Measurements from ENCODE around the gene SAMD10.
"Not testable (repeated sequence)": the region's sequence is repeated elsewhere in the genome, so short reads cannot be mapped to it uniquely, and the experiment has no call there.

The SAMD10 gene

GRCh38 chr20:63937596-63937995 is 41.8 kb downstream of the SAMD10 start:
- Mint-ChIP-seq H3K4me1 (ENCODE audit: low read depth) (peaks cover 10% of the 10 kb centered on the region), H3K4me3 (no peak overlapping the region), H3K36me3 (ENCODE audit: low read depth) (peaks cover 16% of the 10 kb centered on the region), H3K27me3 (ENCODE audit: low read depth) (no peaks in the 10 kb centered on the region), H3K27ac (no peak overlapping the region), H3K9me3 (no peaks in the 10 kb centered on the region)

GRCh38 chr20:63935447-63935846 is 44.0 kb downstream of the SAMD10 start:
- peaks cover 2% of the 10 kb centered on the region for H3K4me1 Mint-ChIP-seq (ENCODE audit: low read depth)
- no peak overlapping the region for H3K4me3 Mint-ChIP-seq
- H3K36me3 Mint-ChIP-seq (ENCODE audit: low read depth), result peaks cover 20% of the 10 kb centered on the region
- no peak overlapping the region for H3K27ac Mint-ChIP-seq
- H3K9me3 Mint-ChIP-seq, result no peaks in the 10 kb centered on the region
- no peaks in the 10 kb centered on the region for H3K27me3 Mint-ChIP-seq (ENCODE audit: low read depth)

GRCh38 chr20:63934271-63935068 is 45.0 kb downstream of the SAMD10 start:
- no peak overlapping the region for H3K4me3 Mint-ChIP-seq
- H3K4me1 Mint-ChIP-seq (ENCODE audit: low read depth), result peaks cover 2% of the 10 kb centered on the region
- H3K27ac Mint-ChIP-seq, result no peak overlapping the region
- H3K9me3 Mint-ChIP-seq, result no peaks in the 10 kb centered on the region
- H3K36me3 Mint-ChIP-seq (ENCODE audit: low read depth), result peaks cover 23% of the 10 kb centered on the region
- H3K27me3 Mint-ChIP-seq (ENCODE audit: low read depth), result no peaks in the 10 kb centered on the region

GRCh38 chr20:63933646-63934045 is 45.8 kb downstream of the SAMD10 start:
- Mint-ChIP-seq H3K4me3 (no peak overlapping the region), H3K9me3 (no peaks in the 10 kb centered on the region), H3K36me3 (ENCODE audit: low read depth) (peaks cover 29% of the 10 kb centered on the region), H3K27me3 (ENCODE audit: low read depth) (no peaks in the 10 kb centered on the region), H3K4me1 (ENCODE audit: low read depth) (peaks cover 2% of the 10 kb centered on the region), H3K27ac (no peak overlapping the region)

GRCh38 chr20:63932606-63933160 is 46.8 kb downstream of the SAMD10 start:
- Mint-ChIP-seq H3K4me3 (no peak overlapping the region), H3K36me3 (ENCODE audit: low read depth) (peaks cover 38% of the 10 kb centered on the region), H3K27ac (no peak overlapping the region), H3K4me1 (ENCODE audit: low read depth) (peaks cover 2% of the 10 kb centered on the region), H3K9me3 (no peaks in the 10 kb centered on the region), H3K27me3 (ENCODE audit: low read depth) (no peaks in the 10 kb centered on the region)

GRCh38 chr20:63931735-63932134 is 47.7 kb downstream of the SAMD10 start:
- H3K27me3 Mint-ChIP-seq (ENCODE audit: low read depth), result no peaks in the 10 kb centered on the region
- H3K27ac Mint-ChIP-seq, result no peak overlapping the region

GRCh38 chr20:63930971-63931553 is 48.4 kb downstream of the SAMD10 start:
- Mint-ChIP-seq H3K9me3 (no peaks in the 10 kb centered on the region), H3K4me3 (no peak overlapping the region), H3K27ac (no peak overlapping the region), H3K36me3 (ENCODE audit: low read depth) (peaks cover 45% of the 10 kb centered on the region), H3K27me3 (ENCODE audit: low read depth) (no peaks in the 10 kb centered on the region), H3K4me1 (ENCODE audit: low read depth) (peaks cover 2% of the 10 kb centered on the region)

More at GRCh38 chr20:63931735-63932134, 47.7 kb downstream of the SAMD10 start:
- Mint-ChIP-seq H3K4me3 (no peak overlapping the region), H3K9me3 (no peaks in the 10 kb centered on the region), H3K36me3 (ENCODE audit: low read depth) (peaks cover 40% of the 10 kb centered on the region), H3K4me1 (ENCODE audit: low read depth) (peaks cover 2% of the 10 kb centered on the region)

GRCh38 chr20:63929473-63929883 is 50.0 kb downstream of the SAMD10 start:
- not testable (repeated sequence) for H3K4me1 Mint-ChIP-seq (ENCODE audit: low read depth); H3K9me3 Mint-ChIP-seq; H3K4me3 Mint-ChIP-seq; H3K27ac Mint-ChIP-seq; H3K27me3 Mint-ChIP-seq (ENCODE audit: low read depth)
- peaks cover 37% of the 10 kb centered on the region for H3K36me3 Mint-ChIP-seq (ENCODE audit: low read depth)

- H3K36me3 Mint-ChIP-seq (ENCODE audit: low read depth), result peaks cover 35% of the 10 kb centered on the region
- no peaks in the 10 kb centered on the region for H3K9me3 Mint-ChIP-seq
- H3K4me1 Mint-ChIP-seq (ENCODE audit: low read depth), result peaks cover 5% of the 10 kb centered on the region
- no peak overlapping the region for H3K4me3 Mint-ChIP-seq
- H3K27ac Mint-ChIP-seq, result no peak overlapping the region
- no peaks in the 10 kb centered on the region for H3K27me3 Mint-ChIP-seq (ENCODE audit: low read depth)
Observed at GRCh38 chr20:63929071-63929470, 50.4 kb downstream of the SAMD10 start.

GRCh38 chr20:63926298-63926697 is 53.1 kb downstream of the SAMD10 start:
- H3K9me3 Mint-ChIP-seq, result no peaks in the 10 kb centered on the region
- no peak overlapping the region for H3K27ac Mint-ChIP-seq
- no peaks in the 10 kb centered on the region for H3K27me3 Mint-ChIP-seq (ENCODE audit: low read depth)
- H3K4me1 Mint-ChIP-seq (ENCODE audit: low read depth), result peaks cover 9% of the 10 kb centered on the region
- H3K4me3 Mint-ChIP-seq, result no peak overlapping the region
- H3K36me3 Mint-ChIP-seq (ENCODE audit: low read depth), result peaks cover 32% of the 10 kb centered on the region

- H3K4me3 Mint-ChIP-seq, result no peak overlapping the region
- H3K36me3 Mint-ChIP-seq (ENCODE audit: low read depth), result peaks cover 23% of the 10 kb centered on the region
- H3K27me3 Mint-ChIP-seq (ENCODE audit: low read depth), result no peaks in the 10 kb centered on the region
- H3K27ac Mint-ChIP-seq, result no peak overlapping the region
- no peaks in the 10 kb centered on the region for H3K9me3 Mint-ChIP-seq
- peaks cover 9% of the 10 kb centered on the region for H3K4me1 Mint-ChIP-seq (ENCODE audit: low read depth)
Observed at GRCh38 chr20:63924241-63924640, 55.2 kb downstream of the SAMD10 start.
